ENCODE results near the gene PRMT3.
"Not testable (repeated sequence)": the region's sequence is repeated elsewhere in the genome, so short reads cannot be mapped to it uniquely, and the experiment has no call there.

The PRMT3 gene

DNA sequence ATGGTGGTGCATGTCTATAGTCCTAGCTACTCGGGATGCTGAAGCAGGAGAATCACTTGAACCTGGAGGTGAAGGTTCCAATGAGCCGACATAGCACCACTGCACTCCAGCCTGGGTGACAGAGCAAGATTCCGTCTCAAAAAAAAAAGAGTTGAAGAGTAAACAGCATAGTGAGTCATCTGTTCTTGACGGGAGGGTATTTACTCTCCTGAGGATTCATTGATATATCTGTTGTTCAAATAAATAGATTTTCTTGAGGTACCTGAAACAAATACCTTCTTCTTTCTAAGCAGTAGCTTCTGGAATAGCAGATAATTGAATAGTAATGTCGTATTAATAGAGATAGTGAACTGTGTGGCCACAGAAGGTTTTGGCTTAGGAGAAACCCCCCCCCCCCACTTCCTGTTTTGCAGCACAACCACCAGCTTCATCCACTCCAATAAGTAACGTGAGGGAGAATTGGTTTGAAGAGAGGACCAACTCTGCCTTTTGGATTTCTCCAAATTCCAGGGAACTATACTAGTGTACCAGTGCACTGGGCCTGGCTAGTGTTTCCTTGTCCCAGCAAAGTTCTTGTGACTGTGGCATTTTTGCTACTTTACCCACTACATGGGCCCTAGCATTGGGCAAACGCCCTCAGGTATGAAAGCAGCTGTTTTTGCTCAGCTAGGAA lies 90.0 kb downstream of the PRMT3 start:
- intact Hi-C loops (cut with DNase I; ENCODE audit: low total_unique reads), result no loop called here
- no peak overlapping the region for H3K27ac ChIP-seq
- peaks cover 0 to 3% (median 0%) of the 10 kb centered on the region in 4 donors for H3K4me1 ChIP-seq
- TF ChIP-seq, protein P1, sequence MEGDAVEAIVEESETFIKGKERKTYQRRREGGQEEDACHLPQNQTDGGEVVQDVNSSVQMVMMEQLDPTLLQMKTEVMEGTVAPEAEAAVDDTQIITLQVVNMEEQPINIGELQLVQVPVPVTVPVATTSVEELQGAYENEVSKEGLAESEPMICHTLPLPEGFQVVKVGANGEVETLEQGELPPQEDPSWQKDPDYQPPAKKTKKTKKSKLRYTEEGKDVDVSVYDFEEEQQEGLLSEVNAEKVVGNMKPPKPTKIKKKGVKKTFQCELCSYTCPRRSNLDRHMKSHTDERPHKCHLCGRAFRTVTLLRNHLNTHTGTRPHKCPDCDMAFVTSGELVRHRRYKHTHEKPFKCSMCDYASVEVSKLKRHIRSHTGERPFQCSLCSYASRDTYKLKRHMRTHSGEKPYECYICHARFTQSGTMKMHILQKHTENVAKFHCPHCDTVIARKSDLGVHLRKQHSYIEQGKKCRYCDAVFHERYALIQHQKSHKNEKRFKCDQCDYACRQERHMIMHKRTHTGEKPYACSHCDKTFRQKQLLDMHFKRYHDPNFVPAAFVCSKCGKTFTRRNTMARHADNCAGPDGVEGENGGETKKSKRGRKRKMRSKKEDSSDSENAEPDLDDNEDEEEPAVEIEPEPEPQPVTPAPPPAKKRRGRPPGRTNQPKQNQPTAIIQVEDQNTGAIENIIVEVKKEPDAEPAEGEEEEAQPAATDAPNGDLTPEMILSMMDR (IDR thresholded peaks at IDR 0.05), result no peak
- H3K4me3 ChIP-seq, result no peak overlapping the region
- H3K36me3 ChIP-seq, result no peaks in the 10 kb centered on the region
- DNase-seq, result no peak
- no peaks in the 10 kb centered on the region for H3K27me3 ChIP-seq
- no peaks in the 10 kb centered on the region for H3K9me3 ChIP-seq

DNA sequence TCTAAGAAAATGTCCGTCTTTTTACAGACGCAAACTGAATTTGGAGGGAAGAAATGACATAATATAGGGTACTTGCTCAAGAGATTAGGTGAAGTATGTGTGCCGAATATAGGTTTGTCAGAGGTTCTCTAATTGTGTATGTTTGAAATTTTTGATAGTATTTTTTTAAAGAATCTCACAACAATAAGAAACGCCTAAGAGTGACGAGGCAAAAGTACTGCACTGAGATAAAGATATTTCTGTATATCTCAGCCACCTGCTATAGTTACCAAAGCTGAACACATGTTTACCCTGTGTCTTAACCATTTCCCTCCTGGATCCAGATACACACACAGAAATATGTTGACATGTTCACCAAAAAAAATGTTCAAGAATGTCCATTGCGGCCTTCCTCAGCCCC lies 92.0 kb downstream of the PRMT3 start:
- Histone ChIP-seq H3K4me3 (no peak overlapping the region), H3K4me1 (no peaks in the 10 kb centered on the region), H3K27ac (no peak overlapping the region), H3K36me3 (no peaks in the 10 kb centered on the region), H3K9me3 (no peaks in the 10 kb centered on the region), H3K27me3 (no peaks in the 10 kb centered on the region)
- TF ChIP-seq, protein P1 (IDR thresholded peaks at IDR 0.05), result no peak
- intact Hi-C loops (cut with DNase I; ENCODE audit: low total_unique reads), result no loop called here
- no peak for DNase-seq

DNA sequence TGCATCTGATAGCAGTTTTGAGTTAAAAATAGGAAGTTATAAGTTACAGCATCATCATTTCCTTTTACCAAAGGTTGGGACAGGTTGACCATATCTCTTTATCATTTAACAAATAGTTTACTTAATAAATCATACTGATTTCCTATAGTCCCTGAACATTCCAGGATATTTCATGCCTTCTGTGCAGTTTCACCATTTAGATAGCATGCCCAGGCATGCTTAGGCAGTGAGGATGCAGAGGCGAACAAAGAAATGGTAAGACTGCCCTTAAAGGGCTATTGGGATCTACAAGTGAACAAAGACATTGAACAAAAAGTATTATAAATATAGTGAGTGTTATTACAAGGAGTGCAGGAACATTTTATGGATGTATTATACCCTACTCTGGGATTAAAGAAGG lies 96.4 kb downstream of the PRMT3 start:
- no peaks in the 10 kb centered on the region for H3K9me3 ChIP-seq
- H3K4me3 ChIP-seq, result no peak overlapping the region
- TF ChIP-seq, protein P1 (IDR thresholded peaks at IDR 0.05), result no peak
- intact Hi-C loops (cut with DNase I; ENCODE audit: low total_unique reads), result no loop called here
- no peaks in the 10 kb centered on the region for H3K27me3 ChIP-seq
- no peaks in the 10 kb centered on the region for H3K36me3 ChIP-seq
- no peak for DNase-seq
- H3K27ac ChIP-seq, result no peak overlapping the region
- no peaks in the 10 kb centered on the region for H3K4me1 ChIP-seq

DNA sequence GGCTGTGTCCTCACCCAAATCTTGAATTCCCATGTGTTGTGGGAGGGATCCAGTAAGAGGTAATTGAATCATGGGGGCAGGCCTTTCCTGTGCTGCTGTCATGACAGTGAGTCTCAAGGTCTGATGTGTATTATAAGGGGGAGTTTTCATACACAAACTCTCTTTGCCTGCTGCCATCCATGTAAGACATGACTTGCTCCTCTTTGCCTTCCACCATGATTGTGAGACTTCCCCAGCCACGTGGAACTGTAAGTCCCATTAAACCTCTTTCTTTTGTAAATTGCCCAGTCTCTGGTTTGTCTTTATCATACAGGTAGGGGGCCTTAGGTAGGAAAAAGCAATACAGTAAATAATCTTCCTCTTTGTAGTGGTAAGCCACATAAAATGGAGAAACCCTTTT lies 96.9 kb downstream of the PRMT3 start:
- intact Hi-C loops (cut with DNase I; ENCODE audit: low total_unique reads); H3K27ac ChIP-seq; DNase-seq: not testable (repeated sequence)

DNA sequence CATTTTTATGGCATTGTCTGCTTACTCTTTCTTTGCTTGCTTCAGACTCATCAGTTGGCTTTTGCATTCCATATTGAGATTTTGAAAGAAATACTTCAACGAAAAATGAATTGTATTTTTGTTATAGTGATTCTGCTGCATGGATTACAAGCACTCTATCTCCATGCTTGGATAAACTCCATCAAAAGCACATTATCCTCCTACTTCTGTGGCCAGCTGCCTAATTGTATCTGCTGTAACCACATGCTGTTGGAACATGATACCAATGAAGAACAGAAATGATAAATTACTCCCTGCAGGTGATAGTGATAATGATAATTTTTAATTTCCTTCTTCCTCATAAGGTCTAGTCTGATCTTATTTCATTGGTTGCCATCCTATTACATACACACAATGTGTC lies 100.8 kb downstream of the PRMT3 start:
- no peaks in the 10 kb centered on the region for H3K27me3 ChIP-seq
- no peak for DNase-seq
- H3K9me3 ChIP-seq, result no peaks in the 10 kb centered on the region
- no peaks in the 10 kb centered on the region for H3K36me3 ChIP-seq
- H3K4me1 ChIP-seq, result no peaks in the 10 kb centered on the region
- TF ChIP-seq, protein P1 (IDR thresholded peaks at IDR 0.05), result no peak
- H3K27ac ChIP-seq, result no peak overlapping the region
- H3K4me3 ChIP-seq, result no peak overlapping the region
- intact Hi-C loops (cut with DNase I; ENCODE audit: low total_unique reads), result no loop called here

More for the DNA sequence above, 96.9 kb downstream of the PRMT3 start:
- H3K4me1 ChIP-seq, H3K27me3 ChIP-seq, H3K36me3 ChIP-seq, H3K9me3 ChIP-seq, H3K4me3 ChIP-seq: not testable (repeated sequence)

DNA sequence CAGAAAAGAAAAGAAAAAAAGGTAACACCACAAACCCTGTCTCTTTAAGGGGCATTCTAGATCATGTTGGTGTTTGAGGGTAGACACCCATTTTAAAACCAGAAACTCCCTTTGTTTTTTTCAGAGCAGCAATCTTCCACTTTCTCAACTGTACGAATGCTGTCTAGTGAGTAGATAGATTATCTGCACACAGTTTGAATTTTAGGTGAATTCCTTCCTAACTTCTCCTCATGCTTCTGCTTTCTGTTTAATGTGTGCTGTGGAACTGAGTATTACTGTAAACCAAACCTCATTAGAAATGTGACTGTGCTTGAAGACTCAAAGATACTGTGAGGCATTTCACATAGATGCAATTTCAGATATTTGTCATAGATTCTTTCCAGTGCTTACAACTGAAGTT lies 102.4 kb downstream of the PRMT3 start:
- Histone ChIP-seq H3K36me3 (peaks cover 7 to 11% (median 10%) of the 10 kb centered on the region in 3 donors), H3K4me1 (no peaks in the 10 kb centered on the region), H3K27me3 (no peaks in the 10 kb centered on the region), H3K9me3 (no peaks in the 10 kb centered on the region), H3K27ac (no peak overlapping the region), H3K4me3 (no peak overlapping the region)
- intact Hi-C loops (cut with DNase I; ENCODE audit: low total_unique reads), result no loop called here
- TF ChIP-seq, protein P1 (IDR thresholded peaks at IDR 0.05), result no peak
- no peak for DNase-seq

Measured in tibial artery (tissue), 4 donors.